ENCODE data around the gene ATG4A.

ATG4A gene, protein sequence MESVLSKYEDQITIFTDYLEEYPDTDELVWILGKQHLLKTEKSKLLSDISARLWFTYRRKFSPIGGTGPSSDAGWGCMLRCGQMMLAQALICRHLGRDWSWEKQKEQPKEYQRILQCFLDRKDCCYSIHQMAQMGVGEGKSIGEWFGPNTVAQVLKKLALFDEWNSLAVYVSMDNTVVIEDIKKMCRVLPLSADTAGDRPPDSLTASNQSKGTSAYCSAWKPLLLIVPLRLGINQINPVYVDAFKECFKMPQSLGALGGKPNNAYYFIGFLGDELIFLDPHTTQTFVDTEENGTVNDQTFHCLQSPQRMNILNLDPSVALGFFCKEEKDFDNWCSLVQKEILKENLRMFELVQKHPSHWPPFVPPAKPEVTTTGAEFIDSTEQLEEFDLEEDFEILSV

GRCh38 chrX:108091264-108091877 is at the start of gene ATG4A, which contains the start of gene PSMD10:
TSS of gene ATG4A (plus strand) at chrX:108091778. CDS start at chrX:108091827, 49 bp downstream.
TSS of gene PSMD10 (minus strand) at chrX:108091542. CDS start at chrX:108091520, 22 bp downstream.
- peak within 1 kb of the TSS; percentile 80 for H3K27ac ChIP-seq
- peak; percentile 91 for DNase-seq
- H3K9me3 ChIP-seq (ENCODE audit: severe bottlenecking), result no peaks in the 10 kb centered on the region
- no peak for TF ChIP-seq CTCF (IDR thresholded peaks at IDR 0.05; ENCODE audit: low read depth, low read length)
- H3K27me3 ChIP-seq (ENCODE audit: insufficient read depth, low read depth, severe bottlenecking), result peaks cover 4% of the 10 kb centered on the region
- H3K36me3 ChIP-seq, result no peaks in the 10 kb centered on the region; the same call in 1 of the 2 replicates
- H3K4me3 ChIP-seq (ENCODE audit: low read depth, low read length), result peak within 1 kb of the TSS; percentile 63

DNA sequence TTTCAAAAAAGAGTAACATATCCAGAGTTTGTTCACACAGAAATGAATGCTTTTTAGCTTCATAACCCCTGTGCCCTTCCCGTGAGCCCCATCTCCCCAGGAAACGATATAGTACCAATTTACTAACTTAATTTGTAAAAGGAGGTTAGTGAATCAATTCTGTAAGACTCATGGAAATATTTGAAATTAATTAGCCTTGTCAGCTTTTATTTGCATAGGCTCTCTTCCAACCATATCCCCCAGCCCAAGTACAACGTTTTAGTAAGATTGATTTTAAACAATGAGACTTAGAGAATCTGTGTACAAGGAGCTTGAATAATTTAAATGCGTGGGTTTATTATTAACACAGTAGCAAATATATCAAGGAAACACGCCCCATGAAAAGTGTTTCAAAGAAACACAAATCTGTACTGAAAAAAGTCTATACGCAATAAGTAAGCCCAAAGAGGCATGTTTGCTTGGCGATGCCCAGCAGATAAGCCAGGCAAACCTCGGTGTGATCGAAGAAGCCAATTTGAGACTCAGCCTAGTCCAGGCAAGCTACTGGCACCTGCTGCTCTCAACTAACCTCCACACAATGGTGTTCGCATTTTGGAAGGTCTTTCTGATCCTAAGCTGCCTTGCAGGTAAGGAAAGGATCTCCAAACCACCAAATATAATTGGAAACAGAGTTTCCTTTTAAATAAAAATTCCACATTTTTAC is 46.9 kb upstream of the ATG4A start, which contains the start of gene VSIG1:
VSIG1 (plus strand) TSS at position 512 of the 703 bp plus-strand sequence; CDS start at position 578, 66 bp downstream.
- Histone ChIP-seq H3K27ac (no peak within 1 kb of the TSS), H3K9me3 (ENCODE audit: severe bottlenecking) (no peaks in the 10 kb centered on the region), H3K4me3 (ENCODE audit: low read depth, low read length) (no peak within 1 kb of the TSS), H3K27me3 (ENCODE audit: insufficient read depth, low read depth, severe bottlenecking) (peaks cover 28% of the 10 kb centered on the region), H3K36me3 (no peaks in the 10 kb centered on the region)
- DNase-seq, result no peak
- TF ChIP-seq CTCF (IDR thresholded peaks at IDR 0.05; ENCODE audit: low read depth, low read length), result no peak

GRCh38 chrX:108049649-108050048 is 41.9 kb upstream of the ATG4A start:
- Histone ChIP-seq H3K27me3 (ENCODE audit: insufficient read depth, low read depth, severe bottlenecking) (peaks cover 33% of the 10 kb centered on the region), H3K9me3 (ENCODE audit: severe bottlenecking) (no peaks in the 10 kb centered on the region), H3K36me3 (no peaks in the 10 kb centered on the region), H3K27ac (no peak overlapping the region), H3K4me3 (ENCODE audit: low read depth, low read length) (no peak overlapping the region)
- TF ChIP-seq CTCF (IDR thresholded peaks at IDR 0.05; ENCODE audit: low read depth, low read length), result no peak
- DNase-seq, result no peak

DNA sequence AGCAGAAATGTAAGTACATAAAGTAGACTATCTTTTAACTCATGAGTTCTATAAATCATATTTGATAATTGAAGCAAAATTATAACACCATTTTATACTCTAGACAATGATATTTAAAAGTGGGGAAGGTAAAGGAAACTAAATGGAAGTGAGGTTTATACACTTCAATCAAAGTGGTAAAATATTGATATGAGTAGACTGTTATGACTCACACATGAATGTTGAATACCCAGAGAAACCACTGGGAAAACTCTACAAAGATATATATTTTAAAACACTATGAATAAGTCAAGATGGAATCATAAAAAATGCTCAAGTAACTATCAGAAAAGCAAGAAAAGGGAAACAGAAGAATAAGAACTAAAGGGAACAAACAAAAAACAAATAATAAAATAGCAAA is 38.4 kb upstream of the ATG4A start:
- H3K4me3 ChIP-seq (ENCODE audit: low read depth, low read length), result no peak overlapping the region
- TF ChIP-seq CTCF (IDR thresholded peaks at IDR 0.05; ENCODE audit: low read depth, low read length), result no peak
- H3K27me3 ChIP-seq (ENCODE audit: insufficient read depth, low read depth, severe bottlenecking), result peaks cover 51% of the 10 kb centered on the region
- H3K9me3 ChIP-seq (ENCODE audit: severe bottlenecking), result no peaks in the 10 kb centered on the region
- H3K27ac ChIP-seq, result no peak overlapping the region
- DNase-seq, result no peak
- H3K36me3 ChIP-seq, result no peaks in the 10 kb centered on the region

- Histone ChIP-seq H3K4me3 (ENCODE audit: low read depth, low read length) (no peak overlapping the region), H3K27me3 (ENCODE audit: insufficient read depth, low read depth, severe bottlenecking) (peaks cover 65% of the 10 kb centered on the region), H3K9me3 (ENCODE audit: severe bottlenecking) (no peaks in the 10 kb centered on the region), H3K36me3 (no peaks in the 10 kb centered on the region), H3K27ac (no peak overlapping the region)
- no peak for TF ChIP-seq CTCF (IDR thresholded peaks at IDR 0.05; ENCODE audit: low read depth, low read length)
- no peak for DNase-seq
These were observed 36.0 kb upstream of the ATG4A start for GRCh38 chrX:108055546-108055945.

Data from WERI-Rb-1 (cell line).